Lower leg skin (tissue), 3 donors: ENCODE data around the gene ASXL2.

Experiments
- POLR2A ChIP-seq, 2 donors: fragments of 450-650 bp; IDR thresholded peaks; one replicate each; pipeline ENCODE4 v1.6.1; 2016 to 2017; ENCODE audit warnings: antibody characterized with exemption in 2 of 2, mild to moderate bottlenecking in 1 of 2, moderate library complexity in 1 of 2
- TF ChIP-seq, protein P1 (sequence below), 3 donors: fragments of 450-650 bp; IDR thresholded peaks; one replicate each; pipeline ENCODE4 v1.5.1; 2016; ENCODE audit warnings: antibody characterized with exemption in 3 of 3, mild to moderate bottlenecking in 3 of 3, moderate library complexity in 2 of 3

DNA sequence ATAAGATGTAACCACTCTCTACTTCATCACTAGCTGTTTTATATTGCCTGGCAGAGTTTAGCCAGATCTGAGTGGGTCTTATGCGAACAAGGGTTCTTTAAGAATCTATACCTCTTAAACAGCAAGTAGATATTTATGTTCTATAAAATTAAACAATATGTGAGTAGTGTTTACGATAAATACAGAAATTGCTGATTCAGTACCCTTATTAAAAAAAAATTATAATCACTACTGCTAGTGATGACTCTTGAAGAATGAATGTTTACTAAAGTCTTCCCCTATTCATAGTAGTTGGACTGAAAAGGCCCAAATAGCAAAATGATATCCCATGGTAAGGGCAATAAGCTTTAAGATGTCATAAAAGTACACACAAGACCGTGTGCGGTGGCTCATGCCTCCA, 106.2 kb downstream of the ASXL2 start:
- TF ChIP-seq, protein P1, sequence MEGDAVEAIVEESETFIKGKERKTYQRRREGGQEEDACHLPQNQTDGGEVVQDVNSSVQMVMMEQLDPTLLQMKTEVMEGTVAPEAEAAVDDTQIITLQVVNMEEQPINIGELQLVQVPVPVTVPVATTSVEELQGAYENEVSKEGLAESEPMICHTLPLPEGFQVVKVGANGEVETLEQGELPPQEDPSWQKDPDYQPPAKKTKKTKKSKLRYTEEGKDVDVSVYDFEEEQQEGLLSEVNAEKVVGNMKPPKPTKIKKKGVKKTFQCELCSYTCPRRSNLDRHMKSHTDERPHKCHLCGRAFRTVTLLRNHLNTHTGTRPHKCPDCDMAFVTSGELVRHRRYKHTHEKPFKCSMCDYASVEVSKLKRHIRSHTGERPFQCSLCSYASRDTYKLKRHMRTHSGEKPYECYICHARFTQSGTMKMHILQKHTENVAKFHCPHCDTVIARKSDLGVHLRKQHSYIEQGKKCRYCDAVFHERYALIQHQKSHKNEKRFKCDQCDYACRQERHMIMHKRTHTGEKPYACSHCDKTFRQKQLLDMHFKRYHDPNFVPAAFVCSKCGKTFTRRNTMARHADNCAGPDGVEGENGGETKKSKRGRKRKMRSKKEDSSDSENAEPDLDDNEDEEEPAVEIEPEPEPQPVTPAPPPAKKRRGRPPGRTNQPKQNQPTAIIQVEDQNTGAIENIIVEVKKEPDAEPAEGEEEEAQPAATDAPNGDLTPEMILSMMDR (IDR thresholded peaks at IDR 0.05) = no peak
- no peak for TF ChIP-seq POLR2A (IDR thresholded peaks at IDR 0.05)
